GM19324 (cell line): ENCODE data around the gene CCDC32.
A peak's percentile ranks its signal among the peaks of the same experiment; 100 is the strongest.

ENCODE experiments used
- ATAC-seq: cut with Tn5 transposase; IDR thresholded peaks from one replicate; pipeline ENCODE4 v1.9.1; 2021; ENCODE audit warnings: mild to moderate bottlenecking, moderate library complexity; ENCODE audit not compliant: unreplicated experiment, low FRiP score

Gene CCDC32

GRCh38 chr15:40569129-40569953 lies 4.5 kb upstream of the CCDC32 start, which contains the start of gene RPUSD2:
Gene RPUSD2, plus strand, starts transcription at chr15:40569299. Its CDS starts 39 bp downstream, at chr15:40569338.
- peak; percentile 56 for ATAC-seq

- ATAC-seq: no peak
Observed at GRCh38 chr15:40567111-40567510, 2.3 kb upstream of the CCDC32 start.

GRCh38 chr15:40565333-40566238 lies 744 bp upstream of the CCDC32 start:
- ATAC-seq: no peak

GRCh38 chr15:40563426-40563825 lies 1.4 kb downstream of the CCDC32 start:
- no peak for ATAC-seq

GRCh38 chr15:40562691-40563090 lies 2.2 kb downstream of the CCDC32 start:
- no peak for ATAC-seq

- no peak for ATAC-seq
Observed at GRCh38 chr15:40558952-40559742, 5.7 kb downstream of the CCDC32 start.

- no peak for ATAC-seq
Observed at GRCh38 chr15:40555876-40556275, 9.0 kb downstream of the CCDC32 start.

- ATAC-seq: no peak
Observed at GRCh38 chr15:40554161-40554525, 10.7 kb downstream of the CCDC32 start.

- ATAC-seq: peak; percentile 76
Observed at GRCh38 chr15:40550341-40551037, 14.4 kb downstream of the CCDC32 start.

GRCh38 chr15:40549894-40550293 lies 14.9 kb downstream of the CCDC32 start:
- no peak for ATAC-seq

GRCh38 chr15:40548610-40549009 lies 16.2 kb downstream of the CCDC32 start:
- ATAC-seq: no peak

GRCh38 chr15:40545457-40545856 lies 19.4 kb downstream of the CCDC32 start:
- ATAC-seq: no peak

GRCh38 chr15:40543631-40544294 lies 21.1 kb downstream of the CCDC32 start:
- ATAC-seq: no peak

- no peak for ATAC-seq
Observed at GRCh38 chr15:40543082-40543481, 21.8 kb downstream of the CCDC32 start.

GRCh38 chr15:40538976-40539375 lies 25.9 kb downstream of the CCDC32 start:
- no peak for ATAC-seq

- ATAC-seq: no peak
Observed at GRCh38 chr15:40536501-40536900, 28.3 kb downstream of the CCDC32 start.

GRCh38 chr15:40534371-40534770 lies 30.5 kb downstream of the CCDC32 start:
- ATAC-seq: no peak

GRCh38 chr15:40533763-40534364 lies 31.0 kb downstream of the CCDC32 start:
- ATAC-seq: no peak

GRCh38 chr15:40528801-40529200 lies 36.0 kb downstream of the CCDC32 start:
- no peak for ATAC-seq
